ENCODE data around the gene ZNF722.
"Not testable (repeated sequence)": the region's sequence is repeated elsewhere in the genome, so short reads cannot be mapped to it uniquely, and the experiment has no call there.

Gene ZNF722

DNA sequence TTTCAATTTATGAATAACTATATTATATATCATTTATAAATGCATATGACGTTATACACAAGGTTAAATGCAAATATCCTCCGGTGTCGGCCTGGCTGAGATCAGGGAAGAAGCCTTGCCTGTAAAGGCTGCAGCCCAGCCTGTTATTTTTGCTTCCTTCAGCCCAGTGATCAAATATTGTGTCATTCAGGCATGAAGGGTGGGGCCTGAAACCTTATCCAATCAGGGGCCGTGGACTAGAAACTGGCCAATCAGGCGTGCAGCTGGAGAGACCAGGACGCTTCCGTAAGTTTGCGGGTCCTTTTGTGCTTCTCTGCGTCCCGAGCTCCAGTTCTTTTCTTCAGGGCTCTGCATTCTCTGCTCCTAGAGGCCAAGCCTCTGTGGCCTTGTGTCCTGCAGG lies at the start of gene ZNF722:
Gene ZNF722, plus strand, starts transcription at position 301 of the 400 bp plus-strand sequence. CDS start 113 bp downstream, outside the sequence.
- no peak for DNase-seq (ENCODE audit: low spot score)

DNA sequence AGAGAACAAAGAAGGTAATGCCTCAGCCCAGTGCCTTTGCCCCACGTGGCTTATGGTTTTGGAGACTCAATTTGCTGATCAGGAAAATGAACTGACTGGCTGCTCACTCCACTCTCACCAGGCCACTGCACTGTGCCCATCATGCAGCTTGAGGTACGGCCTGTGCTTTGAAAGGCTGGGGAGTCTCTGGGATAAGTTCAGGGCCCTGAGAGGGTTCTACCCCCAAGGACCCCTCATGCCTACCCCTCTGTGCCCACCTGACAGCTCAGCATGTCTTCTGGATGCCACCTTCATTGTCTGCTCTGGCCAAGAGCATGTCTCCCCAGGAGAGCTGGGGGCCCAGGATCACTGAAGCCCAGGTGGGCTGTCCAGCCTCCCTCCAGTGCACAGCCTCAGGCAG lies 45.5 kb upstream of the ZNF722 start:
- DNase-seq (ENCODE audit: low spot score): no peak

DNA sequence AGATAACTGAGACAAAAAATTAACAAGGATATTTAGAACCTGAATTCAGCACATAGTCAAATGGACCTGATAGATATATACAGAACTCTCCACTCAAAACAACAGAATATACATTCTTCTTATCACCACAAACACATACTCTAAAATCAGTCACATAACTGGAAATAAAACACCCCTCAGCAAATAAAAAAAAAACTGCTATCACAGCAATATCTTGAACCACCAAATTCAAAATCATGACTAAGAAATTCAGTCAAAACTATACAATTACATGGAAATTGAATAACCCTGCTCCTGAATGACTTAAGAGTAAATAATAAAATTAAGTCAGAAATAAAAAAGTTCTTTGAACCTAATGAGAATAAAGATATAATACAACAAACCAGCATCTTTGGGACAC lies 30.0 kb upstream of the ZNF722 start:
- no peak for DNase-seq (ENCODE audit: low spot score)

DNA sequence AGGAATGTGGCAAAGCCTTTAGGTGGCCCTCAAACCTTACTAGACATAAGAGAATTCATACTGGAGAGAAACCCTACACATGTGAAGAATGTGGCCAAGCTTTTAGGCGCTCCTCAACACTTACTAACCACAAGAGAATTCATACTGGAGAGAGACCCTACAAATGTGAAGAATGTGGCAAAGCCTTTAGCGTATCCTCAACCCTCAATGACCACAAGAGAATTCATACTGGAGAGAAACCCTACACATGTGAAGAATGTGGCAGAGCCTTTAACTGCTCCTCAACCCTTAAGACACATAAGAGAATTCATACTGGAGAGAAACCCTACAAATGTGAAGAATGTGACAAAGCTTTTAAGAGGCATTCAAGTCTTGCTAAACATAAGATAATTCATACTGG lies 16.8 kb downstream of the ZNF722 start:
- not testable (repeated sequence) for DNase-seq (ENCODE audit: low spot score)

DNA sequence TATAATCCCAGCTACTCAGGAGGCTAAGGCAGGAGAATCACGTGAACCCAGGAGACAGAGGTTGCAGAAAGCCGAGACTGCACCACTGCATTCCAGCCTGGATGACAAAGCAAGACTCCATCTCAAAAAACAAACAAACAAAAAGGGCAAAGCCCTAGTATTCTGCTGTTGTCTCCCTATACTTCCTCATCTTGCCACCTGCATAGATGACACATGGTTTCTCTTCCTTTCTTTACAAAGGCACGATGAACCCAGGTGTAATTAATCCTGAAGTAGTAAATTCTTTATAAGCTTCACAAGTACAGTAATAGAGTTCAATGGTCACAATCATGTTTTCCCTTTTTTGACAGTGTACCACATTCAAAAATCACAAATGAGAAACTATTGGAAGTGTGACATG lies 36.7 kb downstream of the ZNF722 start:
- DNase-seq (ENCODE audit: low spot score): no peak

DNA sequence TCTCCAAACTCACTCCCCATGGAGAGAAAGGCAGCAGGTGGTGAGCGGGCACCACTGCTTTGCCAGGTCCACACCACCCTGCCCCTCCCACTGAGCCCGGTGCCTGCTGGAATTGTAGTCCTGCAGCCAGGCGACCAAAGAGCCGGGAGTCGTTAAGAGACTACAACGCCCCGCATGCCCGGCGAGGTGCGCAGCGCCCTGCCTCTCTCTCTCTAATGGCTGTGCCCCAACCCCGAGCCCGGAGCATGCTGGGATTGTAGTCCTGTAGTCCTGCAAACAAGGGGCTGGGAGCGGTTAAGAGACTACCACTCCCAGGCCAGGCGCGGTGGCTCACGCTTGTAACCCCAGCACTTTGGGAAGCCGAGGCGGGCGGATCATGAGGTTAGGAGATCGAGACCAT lies 38.4 kb downstream of the ZNF722 start:
- DNase-seq (ENCODE audit: low spot score): no peak

DNA sequence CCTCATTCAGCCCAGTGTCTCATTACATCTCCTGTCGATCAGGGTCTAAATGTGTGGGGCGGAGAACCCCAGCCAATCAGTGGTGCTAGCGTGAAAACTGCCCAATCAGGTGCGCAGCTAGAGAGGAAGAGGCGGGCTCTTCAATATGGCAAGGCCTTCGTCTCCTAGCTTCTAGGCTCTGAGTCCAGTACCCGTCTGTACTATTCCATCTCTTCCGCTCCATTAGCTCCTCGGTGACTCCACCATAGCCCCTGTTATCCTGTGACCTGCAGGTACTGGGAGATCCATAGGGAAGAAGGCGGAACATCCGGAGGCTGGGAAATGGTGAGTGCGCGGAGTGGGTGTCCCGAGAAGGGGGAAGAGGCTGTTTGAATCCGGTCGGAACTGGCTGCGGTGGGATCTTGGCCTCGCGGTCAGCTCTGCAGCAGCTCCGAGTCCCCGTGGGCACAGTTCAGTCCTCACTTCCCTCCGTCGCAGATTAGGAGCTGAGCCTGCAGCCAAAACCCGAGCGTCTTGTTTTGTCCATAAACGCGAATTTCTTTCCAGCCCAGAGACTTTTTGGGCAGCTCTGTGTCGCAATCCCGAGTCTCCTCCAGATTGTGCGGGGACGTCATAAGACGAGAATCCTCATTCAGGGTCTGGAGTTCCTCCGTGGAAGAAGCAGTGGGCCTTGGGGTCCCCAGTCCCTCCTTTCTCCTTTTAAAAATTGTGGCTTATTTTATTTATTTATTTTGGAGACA lies 46.8 kb downstream of the ZNF722 start, which contains the start of gene ZNF727:
Gene ZNF727, plus strand, starts transcription at position 134 of the 740 bp plus-strand sequence. Its CDS starts 188 bp downstream, at position 322.
- DNase-seq (ENCODE audit: low spot score): no peak

DNA sequence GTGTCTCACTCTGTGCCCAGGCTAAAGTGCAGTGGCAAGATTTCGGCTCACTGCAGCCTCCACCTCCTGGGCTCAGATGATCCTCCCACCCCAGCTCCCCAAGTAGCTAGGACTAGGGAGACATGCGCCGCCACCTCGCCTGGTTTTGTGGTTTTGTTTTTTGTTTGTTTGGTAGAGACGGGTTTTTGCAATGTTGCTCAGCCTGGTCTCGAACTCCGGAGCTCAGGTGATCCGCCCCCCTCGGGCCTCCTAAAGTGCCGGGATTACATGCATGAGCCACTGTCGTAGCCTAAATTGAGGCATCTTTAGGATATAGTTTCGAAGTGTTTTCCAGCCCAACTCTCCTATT lies 47.4 kb downstream of the ZNF722 start:
- no peak for DNase-seq (ENCODE audit: low spot score)
